Fibroblast of skin of scalp (primary cell): ENCODE results near the gene ZNF48.

Experiments used
- DNase-seq: peaks from one replicate; pipeline ENCODE4 v3.0.0-alpha.2; 2013

The ZNF48 gene

DNA sequence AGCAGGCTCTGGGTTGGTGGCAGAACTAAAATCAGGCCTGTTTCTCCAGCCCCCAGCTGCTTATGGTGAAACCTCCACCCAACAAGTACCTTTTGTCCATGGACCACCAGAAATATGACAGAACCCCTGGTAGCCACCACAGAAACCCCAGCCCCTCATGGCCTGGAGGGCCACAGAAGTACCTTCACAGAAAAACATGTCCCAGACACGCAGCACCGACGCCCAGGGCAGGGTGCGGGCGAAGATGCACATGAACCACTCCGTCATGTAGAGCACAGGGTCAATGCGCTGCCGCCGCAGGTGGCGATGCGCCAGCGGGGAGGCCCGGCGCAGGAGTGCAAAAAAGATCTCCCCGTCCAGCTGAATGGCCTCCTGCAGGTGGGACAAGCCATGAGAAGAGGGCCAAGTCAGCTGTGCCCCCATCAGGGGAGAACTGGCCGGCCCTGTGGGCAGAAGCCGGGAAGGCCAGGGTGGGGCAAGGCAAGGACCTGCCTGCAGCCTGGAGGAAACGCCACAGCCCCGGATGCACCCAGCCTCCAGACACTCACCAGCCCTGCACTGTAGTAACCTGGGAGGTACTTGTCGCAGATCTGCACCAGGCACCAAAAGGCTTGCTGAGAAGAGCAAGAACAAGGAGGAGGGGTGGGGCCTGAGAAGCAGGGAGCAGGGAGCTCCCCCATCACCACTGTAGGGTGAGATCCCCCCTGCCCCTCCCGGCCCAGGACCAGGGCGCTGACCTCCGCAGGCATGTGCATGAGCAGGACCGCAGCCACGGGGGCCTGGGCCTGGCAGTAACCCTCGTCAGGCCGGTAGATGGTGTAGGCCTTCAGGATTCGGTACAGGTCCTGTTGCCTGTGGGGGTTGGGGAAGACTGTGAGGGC lies 36.0 kb upstream of the ZNF48 start:
- DNase-seq, result no peak

DNA sequence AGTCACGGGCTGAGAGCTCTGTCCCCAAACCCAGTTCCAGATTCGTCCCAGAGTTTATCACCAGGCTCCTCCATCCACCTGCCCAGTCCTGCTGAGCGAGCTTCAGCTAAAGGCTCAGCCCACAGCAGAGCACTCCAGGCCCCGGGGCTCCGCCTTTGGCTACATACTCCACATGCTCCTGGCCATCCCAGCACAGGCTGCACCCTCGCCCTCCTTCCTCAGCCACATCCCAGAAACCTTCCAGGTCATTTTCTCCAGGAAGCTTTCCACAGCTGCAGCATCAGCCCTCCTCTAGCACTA lies 35.4 kb upstream of the ZNF48 start:
- DNase-seq, result no peak

DNA sequence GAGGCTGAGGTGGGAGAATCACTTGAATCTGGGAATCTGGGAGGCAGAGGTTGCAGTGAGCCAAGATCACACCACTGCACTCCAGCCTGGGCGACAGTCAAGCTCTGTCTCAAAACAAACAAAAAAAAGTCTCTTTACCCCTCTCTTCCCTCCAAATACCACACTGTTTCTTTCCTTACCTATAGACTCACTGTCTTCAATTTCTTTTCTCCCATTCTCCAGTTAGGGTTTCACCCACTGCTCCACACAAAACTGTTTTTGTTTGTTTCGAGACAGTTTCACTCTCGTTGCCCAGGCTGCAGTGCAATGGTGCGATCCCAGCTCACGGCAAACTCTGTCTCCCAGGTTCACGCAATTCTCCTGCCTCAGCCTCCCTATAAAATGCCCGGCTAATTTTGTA lies 34.0 kb upstream of the ZNF48 start:
- DNase-seq, result no peak

DNA sequence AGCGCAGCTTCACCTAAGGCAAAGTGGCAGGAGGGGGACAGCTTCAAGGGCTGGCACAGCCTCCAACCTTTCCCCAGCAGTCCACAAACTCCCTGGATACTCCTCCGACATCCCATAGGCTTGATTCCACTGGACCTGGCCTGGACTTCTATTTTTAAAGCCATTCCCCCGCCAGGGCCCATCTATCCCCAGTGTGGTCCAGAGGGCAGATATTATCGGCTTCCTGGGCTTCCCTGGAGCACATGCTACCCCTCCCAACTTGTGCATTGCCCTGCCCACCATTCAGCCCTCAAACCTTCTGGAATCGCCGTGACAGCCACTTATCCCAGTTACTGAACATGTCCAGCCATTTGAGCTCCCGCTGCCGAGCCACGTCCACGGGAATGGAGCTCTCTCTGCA lies 30.0 kb upstream of the ZNF48 start:
- DNase-seq, result no peak

DNA sequence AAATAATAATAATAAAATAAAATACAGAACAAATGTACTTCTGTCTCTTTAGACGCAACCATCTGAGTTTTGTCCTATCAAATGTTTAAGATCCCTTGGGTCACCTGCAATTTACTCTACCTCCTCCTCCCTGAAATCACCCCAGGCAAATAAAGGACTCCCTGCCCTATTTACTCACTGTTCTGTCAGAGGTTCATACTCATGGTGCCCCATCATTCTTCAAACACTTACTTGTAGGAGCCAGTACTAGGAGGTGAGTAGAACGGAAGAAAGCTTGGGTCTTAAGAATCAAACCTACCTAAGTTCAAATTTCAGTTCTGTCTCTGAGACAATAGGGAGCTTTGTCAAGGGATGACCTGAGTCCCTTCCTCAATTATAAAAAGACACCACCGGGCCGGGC lies 28.7 kb upstream of the ZNF48 start:
- no peak for DNase-seq

DNA sequence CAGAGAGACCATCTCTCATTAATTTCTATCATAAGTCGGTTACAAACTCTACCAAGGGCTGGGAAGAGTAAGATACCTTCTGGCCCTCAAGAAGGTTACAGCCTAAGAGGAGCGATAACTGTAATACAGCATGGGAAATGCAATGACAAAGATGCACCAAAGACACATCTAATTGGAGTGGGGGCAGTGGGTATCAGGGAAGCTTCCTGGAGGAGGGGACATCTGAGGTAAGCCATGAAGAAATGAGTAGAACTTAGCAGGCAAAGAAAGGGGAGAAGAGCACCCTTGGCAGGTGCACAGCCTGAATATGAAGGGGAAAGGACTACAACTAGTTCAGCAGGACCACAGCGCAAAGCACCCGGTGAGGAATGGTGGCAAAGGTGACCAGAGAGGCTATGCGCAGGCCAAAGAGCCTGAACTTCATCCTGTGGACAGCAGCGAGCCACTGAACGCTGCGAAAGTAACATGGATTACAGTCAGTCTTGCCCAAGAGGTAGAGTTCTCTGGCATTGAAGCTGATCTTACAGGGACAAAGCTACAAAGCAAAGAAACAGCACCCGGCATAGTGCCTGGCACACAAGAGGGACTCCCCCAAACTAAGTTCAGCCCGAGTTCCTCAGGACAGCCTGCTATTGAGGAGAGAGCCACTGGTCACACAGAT lies 27.7 kb upstream of the ZNF48 start:
- no peak for DNase-seq

DNA sequence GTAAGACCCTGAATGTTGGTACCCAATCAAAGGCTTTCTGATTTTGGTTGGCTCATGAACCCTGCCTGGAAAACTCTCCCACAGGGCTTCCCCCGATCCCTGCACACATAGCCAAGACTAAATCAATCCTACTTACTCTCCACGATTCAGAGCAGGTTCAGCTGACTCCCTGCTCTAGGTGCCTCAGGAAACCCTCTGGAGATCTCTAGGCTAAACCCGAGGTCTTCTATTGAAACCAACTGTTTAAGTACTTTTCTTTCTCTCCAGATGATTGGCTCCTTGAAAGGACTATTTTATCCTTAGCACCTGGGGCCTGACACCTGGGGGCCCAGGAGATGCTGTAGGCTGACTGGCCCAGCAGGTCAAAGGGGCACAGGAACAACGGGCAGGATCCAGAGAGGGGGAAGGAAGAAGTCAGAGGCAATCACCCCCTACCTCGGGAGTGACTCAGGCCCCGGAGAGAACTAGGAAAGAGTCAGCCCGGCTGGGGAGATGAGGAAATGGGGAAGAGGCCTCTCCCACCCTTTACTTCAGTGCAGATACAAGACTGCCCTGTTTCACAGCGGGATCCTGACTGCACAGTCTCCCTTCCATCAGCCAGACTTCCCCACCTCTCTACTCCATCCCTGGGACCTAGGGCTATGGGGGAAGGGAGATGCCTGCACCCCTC lies 27.0 kb upstream of the ZNF48 start:
- DNase-seq, result peak; percentile 54

DNA sequence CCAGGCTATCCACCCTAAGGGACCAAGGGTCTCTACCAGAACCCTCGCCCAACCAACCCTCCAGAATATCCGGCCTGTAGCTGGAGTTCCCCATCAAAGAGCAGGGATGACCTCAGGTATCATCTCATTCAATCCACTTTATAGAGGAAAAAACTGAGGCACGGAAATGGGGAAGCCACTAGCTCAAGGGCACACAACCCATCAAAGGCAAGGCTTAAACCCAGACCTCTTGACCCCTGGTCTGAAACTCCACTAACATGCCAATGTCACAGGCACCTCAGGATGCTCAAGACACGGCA lies 26.5 kb upstream of the ZNF48 start:
- DNase-seq, result no peak

DNA sequence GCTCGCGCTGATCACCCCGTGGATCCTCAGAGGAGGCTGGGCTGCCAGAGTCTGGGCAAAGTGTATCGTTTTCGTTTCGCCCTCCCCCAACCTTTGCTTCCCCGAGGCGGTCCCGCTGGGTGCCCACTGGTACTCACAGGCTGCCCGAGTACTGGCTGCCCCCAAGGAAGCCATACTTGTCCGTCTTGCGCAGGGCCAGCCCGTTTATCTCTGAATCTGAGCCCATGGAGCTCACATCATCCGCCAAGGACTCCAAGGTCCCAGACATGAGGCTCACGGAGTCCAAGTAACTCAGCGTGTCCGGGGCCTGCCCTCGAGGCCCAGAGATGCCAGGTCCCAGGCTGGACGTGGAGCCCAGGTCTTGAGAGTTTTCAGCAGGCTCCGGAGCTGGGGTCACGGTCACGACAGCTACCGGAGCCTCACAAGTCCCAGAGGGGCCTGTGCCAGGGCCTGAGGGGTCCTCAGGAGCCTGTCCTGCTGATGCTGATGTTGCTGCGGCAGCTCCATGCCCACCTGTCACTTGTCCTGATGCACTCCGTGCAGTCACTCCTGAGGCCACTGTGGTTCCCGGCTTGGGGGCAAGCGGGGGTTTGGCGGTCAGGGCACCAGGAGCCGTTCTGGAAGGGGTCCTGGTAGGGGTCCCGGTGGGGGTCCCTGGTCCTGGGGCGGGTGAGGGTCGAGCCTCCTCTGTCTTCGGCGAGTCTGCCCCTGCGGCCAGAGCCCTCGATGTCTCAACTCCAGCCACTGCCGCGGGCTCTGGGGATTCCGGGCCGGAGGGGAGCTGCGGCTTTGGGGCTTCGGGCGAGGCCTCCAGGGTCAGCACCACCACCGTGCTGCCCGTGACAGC lies 25.9 kb upstream of the ZNF48 start:
- no peak for DNase-seq

DNA sequence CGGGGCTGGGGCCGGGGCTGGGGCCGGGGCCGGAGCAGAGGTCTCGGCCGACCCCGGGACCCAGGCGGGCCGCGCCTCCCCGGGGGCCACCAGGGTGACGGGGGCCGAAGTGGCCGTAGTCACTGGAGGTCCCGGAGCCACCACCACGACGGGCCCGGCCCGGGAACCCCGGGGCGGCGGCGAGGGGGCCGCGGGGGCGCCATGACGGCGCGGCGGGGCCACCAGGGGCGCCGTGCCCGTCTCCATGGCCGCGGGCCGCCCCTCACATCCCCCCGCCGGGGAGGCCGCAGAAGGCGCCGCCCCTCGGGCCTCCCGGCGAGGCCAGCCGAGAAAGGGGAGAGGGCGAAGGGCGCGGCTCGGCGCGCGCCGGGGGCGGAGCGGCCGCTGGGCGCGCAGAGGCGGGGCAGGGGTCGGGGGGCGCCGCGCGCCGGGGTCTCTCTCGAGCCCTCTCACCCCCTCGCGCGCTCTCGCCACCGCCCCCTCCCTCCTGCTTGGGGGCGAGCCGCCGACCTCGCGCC lies 25.2 kb upstream of the ZNF48 start:
- DNase-seq, result no peak

DNA sequence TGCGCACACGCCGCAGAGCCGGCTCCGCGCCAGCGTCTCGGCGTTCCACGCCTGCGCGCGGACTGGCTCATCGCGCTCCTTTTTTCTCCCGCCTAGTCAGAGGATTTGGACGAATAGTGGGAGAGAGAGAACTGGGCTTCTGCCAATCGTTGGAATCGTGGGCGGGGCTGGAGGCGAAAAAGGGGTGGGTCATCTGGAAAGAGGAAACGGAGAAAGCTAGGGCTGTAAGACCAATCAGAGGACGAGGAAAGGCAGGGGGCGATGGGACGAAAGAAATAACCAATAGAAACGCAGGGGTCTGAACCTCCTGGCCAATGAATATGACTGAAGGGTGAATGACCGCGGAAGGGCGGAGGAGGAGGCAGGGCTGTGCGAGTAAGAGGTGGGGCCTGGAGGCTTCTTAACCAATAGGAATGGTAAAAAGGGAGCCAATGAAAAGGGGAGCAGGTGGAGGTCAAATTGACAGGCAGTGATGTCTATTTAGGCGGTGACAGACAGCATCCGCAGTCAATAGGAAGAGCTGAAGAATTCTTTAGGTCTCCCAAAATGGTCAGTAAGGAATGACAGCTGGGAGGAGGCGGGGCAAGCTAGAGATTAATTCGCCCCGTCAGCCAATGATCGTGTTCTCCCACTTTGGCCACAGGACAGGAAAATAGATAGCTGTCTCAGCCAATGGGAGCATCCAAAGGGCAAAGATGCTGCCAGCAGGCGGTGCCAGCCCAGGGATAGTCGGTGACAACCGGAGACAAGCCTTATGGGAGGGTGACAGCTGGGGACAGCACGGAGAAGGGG lies 24.6 kb upstream of the ZNF48 start, which contains the start of gene TBC1D10B:
TSS of gene TBC1D10B (minus strand) at position 39 of the 792 bp plus-strand sequence. CDS start 311 bp downstream, outside the sequence.
- peak; percentile 100 for DNase-seq

DNA sequence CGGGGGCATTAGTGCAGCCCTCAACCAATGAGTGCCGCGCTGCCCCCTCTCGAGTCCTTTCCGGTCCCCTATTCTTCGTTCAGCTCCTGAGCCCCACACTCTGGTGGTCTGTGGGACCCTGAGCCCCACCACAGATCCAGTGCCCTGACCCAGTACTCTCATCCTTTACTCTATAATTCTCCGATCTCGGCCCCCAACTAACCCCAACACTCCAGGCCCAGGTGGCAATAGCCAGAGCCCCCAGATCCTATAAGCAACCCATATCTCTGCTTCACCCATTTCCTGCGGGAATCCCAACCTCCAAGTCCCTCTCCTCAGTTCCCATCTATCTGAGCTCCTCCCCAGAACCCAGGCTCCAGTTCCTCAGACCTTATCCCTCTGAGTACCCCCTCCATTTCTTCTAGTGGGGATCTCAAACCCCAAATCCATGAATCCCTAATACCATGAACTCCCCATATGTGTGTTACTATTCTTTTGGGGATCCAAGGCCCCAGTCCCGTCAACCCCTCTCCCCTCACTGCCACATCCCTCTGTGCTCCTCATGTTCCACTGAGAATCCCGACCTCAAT lies 23.9 kb upstream of the ZNF48 start:
- no peak for DNase-seq

DNA sequence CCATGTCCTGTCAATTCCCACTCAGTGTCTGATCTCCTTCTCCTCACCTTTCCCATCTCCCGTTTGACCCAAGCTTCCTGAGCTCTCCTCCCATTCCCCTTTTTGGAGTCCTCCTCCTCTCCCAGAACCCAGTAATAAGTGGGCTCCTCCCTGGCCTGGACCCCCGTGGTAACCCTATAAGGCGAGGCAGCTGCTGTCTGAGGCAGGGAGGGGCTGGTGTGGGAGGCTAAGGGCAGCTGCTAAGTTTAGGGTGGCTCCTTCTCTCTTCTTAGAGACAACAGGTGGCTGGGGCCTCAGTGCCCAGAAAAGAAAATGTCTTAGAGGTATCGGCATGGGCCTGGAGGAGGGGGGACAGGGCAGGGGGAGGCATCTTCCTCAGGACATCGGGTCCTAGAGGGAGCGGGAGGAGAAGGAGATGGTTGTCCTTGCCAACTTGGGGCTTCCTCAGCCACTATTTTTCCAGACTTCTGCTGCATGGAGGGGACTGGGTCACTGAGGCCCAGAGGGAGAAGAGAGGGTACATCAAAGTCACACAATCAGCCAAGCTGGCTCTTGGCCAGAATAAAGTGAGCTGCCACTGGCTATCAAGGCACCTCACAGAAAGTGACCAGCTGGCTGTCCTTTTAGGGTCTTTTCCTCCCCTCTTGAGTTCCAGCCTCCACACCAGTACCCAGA lies 23.0 kb upstream of the ZNF48 start:
- DNase-seq, result no peak

DNA sequence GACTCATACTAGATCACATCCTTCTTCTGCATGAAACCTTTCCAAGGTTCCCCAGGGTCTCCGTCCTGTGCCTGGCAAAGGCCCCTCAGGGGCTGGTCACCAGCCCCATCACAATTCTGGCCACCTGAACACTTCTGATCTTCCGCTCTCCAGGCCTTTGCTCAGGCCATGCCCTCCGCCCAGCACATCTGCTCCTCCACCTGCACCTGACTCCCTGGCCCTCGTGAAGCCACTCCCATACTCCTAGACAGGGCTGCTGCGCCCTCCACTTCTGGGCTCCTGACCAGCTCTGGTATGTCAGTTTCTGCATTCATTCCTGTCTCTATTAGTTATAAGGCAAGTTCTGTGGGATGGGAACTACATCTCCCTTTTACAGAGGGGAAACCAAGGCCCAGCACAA lies 22.5 kb upstream of the ZNF48 start:
- DNase-seq, result no peak

DNA sequence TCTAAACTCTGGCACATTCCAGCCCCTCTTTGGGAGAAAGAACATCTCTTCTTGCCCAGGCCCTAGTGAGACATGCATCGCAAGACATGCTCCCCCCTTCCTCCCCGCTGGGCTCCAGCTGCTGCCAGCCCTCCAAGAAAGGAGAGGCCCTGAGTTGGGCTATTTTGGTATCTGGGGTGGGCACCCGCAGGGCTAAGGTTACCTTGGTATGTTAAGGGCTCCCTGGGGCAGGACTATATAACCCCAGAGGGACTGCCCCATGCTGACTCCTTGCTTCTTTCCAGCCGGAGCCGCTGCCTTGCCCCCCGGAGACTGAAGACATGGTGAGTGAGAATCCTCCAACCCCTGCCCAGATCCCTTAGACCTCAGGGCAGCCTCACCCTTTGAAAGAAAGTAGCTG lies 20.7 kb upstream of the ZNF48 start, which contains the start of gene MYL11:
TSS of gene MYL11 (plus strand) at position 265 of the 400 bp plus-strand sequence. CDS start at position 321, 56 bp downstream.
- no peak for DNase-seq

DNA sequence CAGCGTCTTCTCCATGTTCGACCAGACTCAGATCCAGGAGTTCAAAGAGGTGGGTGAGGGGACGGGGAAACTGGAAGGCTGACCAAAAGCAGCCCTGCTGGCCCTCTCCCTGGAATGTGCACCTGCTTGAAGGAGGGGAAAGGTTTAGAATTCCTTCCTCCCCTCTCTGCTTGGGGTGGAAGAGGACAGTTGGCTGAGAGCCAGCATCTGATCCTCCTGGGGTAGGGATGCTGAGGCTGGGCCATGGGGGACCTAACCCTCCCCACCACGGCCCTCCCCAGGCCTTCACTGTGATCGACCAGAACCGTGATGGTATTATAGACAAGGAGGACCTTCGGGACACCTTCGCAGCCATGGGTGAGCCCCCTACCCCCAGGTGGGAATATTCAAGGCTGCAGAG lies 19.4 kb upstream of the ZNF48 start:
- DNase-seq, result no peak

DNA sequence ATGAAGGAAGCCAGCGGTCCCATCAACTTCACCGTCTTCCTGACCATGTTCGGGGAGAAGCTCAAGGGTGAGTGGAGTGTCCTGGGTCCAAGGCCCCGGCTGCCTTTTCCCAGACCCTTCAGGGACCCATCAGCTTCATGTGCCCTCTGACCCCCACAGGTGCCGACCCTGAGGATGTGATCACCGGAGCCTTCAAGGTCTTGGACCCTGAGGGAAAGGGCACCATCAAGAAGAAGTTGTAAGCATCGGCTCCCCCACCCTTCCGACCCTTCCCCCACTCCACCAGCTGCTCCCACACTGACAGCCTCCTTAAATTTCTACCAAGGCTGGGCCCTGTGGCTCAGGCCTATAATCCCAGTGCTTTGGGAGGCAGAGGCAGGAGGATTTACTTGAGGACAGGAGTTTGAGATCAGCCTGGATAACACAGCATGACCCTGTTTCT lies 18.7 kb upstream of the ZNF48 start:
- DNase-seq, result no peak

DNA sequence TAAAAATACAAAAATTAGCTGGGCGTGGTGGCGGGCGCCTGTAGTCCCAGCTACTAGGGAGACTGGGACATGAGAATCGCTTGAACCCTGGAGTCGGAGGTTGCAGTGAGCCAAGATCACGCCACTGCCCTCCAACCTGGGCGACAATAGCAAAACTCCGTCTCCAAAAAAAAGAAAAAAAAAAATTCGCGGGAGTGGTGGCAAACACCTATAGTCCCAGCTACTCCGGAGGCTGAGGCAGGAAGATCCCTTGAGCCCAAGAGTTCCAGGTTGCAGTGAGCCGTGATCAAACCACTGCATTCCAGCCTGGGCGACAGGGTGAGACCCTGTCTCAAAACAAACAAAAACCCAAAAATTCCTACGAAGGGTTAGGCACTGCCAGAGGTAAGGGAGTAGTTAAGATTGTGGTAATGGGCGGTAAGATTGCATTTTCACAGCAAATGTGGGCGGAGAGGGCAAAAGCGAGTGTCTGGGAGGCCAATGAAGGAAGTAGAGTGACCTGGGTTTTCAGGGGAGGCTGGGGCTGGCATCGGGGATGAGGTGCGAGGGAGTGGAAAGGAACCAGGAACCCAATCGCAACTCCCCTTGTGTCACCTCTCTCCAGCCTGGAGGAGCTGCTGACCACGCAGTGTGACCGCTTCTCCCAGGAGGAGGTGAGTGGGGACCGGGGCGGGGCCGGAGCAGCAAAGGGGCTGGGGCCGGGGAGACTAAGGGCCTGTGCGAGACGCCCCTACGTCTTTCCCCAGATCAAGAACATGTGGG lies 18.0 kb upstream of the ZNF48 start:
- no peak for DNase-seq

DNA sequence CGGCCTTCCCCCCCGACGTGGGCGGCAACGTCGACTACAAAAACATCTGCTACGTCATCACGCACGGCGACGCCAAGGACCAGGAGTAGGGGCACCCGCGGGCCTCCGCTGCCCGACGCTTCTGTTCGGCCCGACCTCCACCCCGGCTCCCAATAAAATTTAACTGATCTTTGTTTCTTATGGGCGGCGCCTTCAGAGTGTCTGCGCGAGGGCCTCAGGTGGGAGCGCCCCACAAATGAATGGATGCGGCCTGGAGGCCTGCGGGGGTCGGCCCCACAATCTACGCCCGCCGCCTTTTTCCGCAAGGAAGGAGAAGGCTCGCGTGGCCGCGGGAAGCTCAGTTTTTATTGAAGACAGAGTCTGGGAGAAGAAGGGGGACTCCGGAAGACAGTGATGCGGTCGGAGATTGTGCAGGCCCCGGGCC lies 17.4 kb upstream of the ZNF48 start:
- DNase-seq, result peak; percentile 90
